GM12878 (cell line): ENCODE data around the gene PKP2. TPM values are rescaled to one million over a fixed set of nuclear protein-coding genes. Genes with fewer than 3 reads are reported as not detected.

Experiments
- ATAC-seq: fragments of 200-7000 bp; cut with Tn5 transposase; 3 replicates; pipeline ENCODE4 v1.9.1; 2020; ENCODE audit warnings: mild to moderate bottlenecking, moderate library complexity
- BruUV-seq: library from RNA; stranded (reverse); fragments of 400-500 nt; replicated peaks from 2 replicates; lab custom pipeline; 2021; lab: Mats Ljungman, UMichigan
- CTCF ChIA-PET: fragments of 300-600 bp; sonication (Branson Sonifier 250); formaldehyde crosslinking; extraction: SDS; loops from one replicate; lab custom pipeline; 2021; ENCODE audit warnings: inconsistent platforms; lab: Yijun Ruan, JAX
- POLR2A ChIA-PET: fragments of 350-600 bp; formaldehyde crosslinking; extraction: SDS; loops from one replicate; lab custom pipeline; 2021; ENCODE audit warnings: inconsistent platforms; lab: Charles Lee
- RAD21 ChIA-PET: fragments of 300-600 bp; sonication (Branson Sonifier 250); formaldehyde crosslinking; loops from one replicate; lab custom pipeline; 2023; ENCODE audit warnings: antibody characterized with exemption; ENCODE audit not compliant: unreplicated experiment; lab: Charles Lee
- SMC1A ChIA-PET: fragments of 300-600 bp; sonication (Branson Sonifier 250); formaldehyde crosslinking; loops from one replicate; lab custom pipeline; 2023; ENCODE audit not compliant: unreplicated experiment, uncharacterized antibody; lab: Charles Lee
- DNase-seq: peaks from one replicate; pipeline ENCODE4 v3.0.0-alpha.2; 2011; ENCODE audit warnings: low read depth, low spot score
- FAIRE-seq: peaks from 3 replicates; lab custom pipeline; 2011; peaks lifted over from hg19 to GRCh38; lab: Jason Lieb, UNC
- H2AFZ ChIP-seq: 2 replicates; pipeline ENCODE4 v1.6.0; 2011; ENCODE audit warnings: low read depth, low read length, control low read depth; ENCODE audit not compliant: control insufficient read depth
- H3K27ac ChIP-seq: 2 replicates; pipeline ENCODE4 v1.5.1; 2011; ENCODE audit warnings: control low read depth; ENCODE audit not compliant: control insufficient read depth, insufficient read depth
- H3K27me3 ChIP-seq, 2 experiments: replicated peaks in 1 of 2; 2 replicates each; pipeline versions ENCODE4 v1.6.0 to v1.6.1; 2011; ENCODE audit warnings: low read length in 1 of 2; ENCODE audit not compliant: control insufficient read depth in 2 of 2, insufficient read depth in 2 of 2
- H3K36me3 ChIP-seq, 2 experiments: 2 replicates each; pipeline ENCODE4 v1.5.1; 2011; ENCODE audit warnings: low read length in 1 of 2; ENCODE audit not compliant: control insufficient read depth in 2 of 2, insufficient read depth in 2 of 2
- H3K4me1 ChIP-seq: 2 replicates; pipeline ENCODE4 v1.6.1; 2011; ENCODE audit warnings: mild to moderate bottlenecking, low read length, moderate library complexity, mixed read lengths; ENCODE audit not compliant: control insufficient read depth, insufficient read depth
- H3K4me2 ChIP-seq: 2 replicates; pipeline ENCODE4 v1.6.0; 2011; ENCODE audit warnings: control low read depth; ENCODE audit not compliant: control insufficient read depth, insufficient read depth
- H3K4me3 ChIP-seq: fragments of 200-600 bp; sonication (generic); 2 replicates; pipeline ENCODE4 v1.5.1; 2016
- H3K79me2 ChIP-seq: 2 replicates; pipeline ENCODE4 v1.6.0; 2011; ENCODE audit warnings: low read length; ENCODE audit not compliant: control insufficient read depth, insufficient read depth
- H3K9ac ChIP-seq: 2 replicates; pipeline ENCODE4 v1.8.0; 2011; ENCODE audit warnings: low read length, control low read depth, mixed read lengths; ENCODE audit not compliant: control insufficient read depth, insufficient read depth
- H3K9me3 ChIP-seq: replicated peaks from 3 replicates; pipeline ENCODE4 v1.5.1; 2011; ENCODE audit warnings: mild to moderate bottlenecking, low read length; ENCODE audit not compliant: control insufficient read depth, insufficient read depth
- H4K20me1 ChIP-seq: 2 replicates; pipeline ENCODE4 v1.6.0; 2011; ENCODE audit not compliant: control insufficient read depth, insufficient read depth
- ASH2L ChIP-seq: fragments of 300-600, 200-600 bp; sonication (generic); IDR thresholded peaks from 2 replicates; pipeline ENCODE4 v1.6.1; 2017; ENCODE audit warnings: low read depth, mild to moderate bottlenecking, borderline replicate concordance
- ATF3 ChIP-seq: IDR thresholded peaks from 2 replicates; pipeline ENCODE4 v1.6.1; 2011; ENCODE audit warnings: low read depth, mild to moderate bottlenecking, low read length, moderate library complexity, borderline replicate concordance; ENCODE audit errors: extremely low read depth
- CBX5 ChIP-seq: sonication (generic); IDR thresholded peaks from 2 replicates; pipeline ENCODE4 v1.6.1; 2016; ENCODE audit warnings: low read depth, moderate library complexity, mild to moderate bottlenecking, inconsistent platforms
- FOS ChIP-seq: IDR thresholded peaks from 3 replicates; pipeline ENCODE4 v1.6.1; 2011; ENCODE audit warnings: borderline replicate concordance; ENCODE audit not compliant: insufficient read length; ENCODE audit errors: extremely low read depth
- LARP7 ChIP-seq: fragments of 450-650 bp; IDR thresholded peaks from 2 replicates; pipeline ENCODE4 v1.6.1; 2017; ENCODE audit warnings: mild to moderate bottlenecking
- MLLT1 ChIP-seq: fragments of 450-650 bp; IDR thresholded peaks from 2 replicates; pipeline ENCODE4 v1.6.1; 2016; ENCODE audit warnings: mild to moderate bottlenecking
- NR2F1 ChIP-seq: fragments of 450-650 bp; conservative IDR thresholded peaks from 2 replicates; pipeline ENCODE4 v1.6.1; 2017; ENCODE audit warnings: mild to moderate bottlenecking
- POLR2AphosphoS2 ChIP-seq: IDR thresholded peaks from 2 replicates; pipeline ENCODE4 v1.6.1; 2011; ENCODE audit warnings: low read depth, mild to moderate bottlenecking, low read length, improper control_type of control experiment, moderate library complexity
- RFX5 ChIP-seq: IDR thresholded peaks from 2 replicates; pipeline ENCODE4 v1.6.1; 2011; ENCODE audit warnings: low read depth, low read length, improper control_type of control experiment
- SMARCA5 ChIP-seq: fragments of 450-650 bp; IDR thresholded peaks from 2 replicates; pipeline ENCODE4 v1.6.1; 2017; ENCODE audit warnings: mild to moderate bottlenecking
- SP1 ChIP-seq: IDR thresholded peaks from one replicate; pipeline ENCODE4 v1.6.1; 2011; ENCODE audit warnings: low read depth, low read length
- SREBF1 ChIP-seq: IDR thresholded peaks from 2 replicates; pipeline ENCODE4 v1.6.1; 2012; ENCODE audit warnings: mild to moderate bottlenecking, low read length
- STAT3 ChIP-seq: IDR thresholded peaks from 2 replicates; pipeline ENCODE4 v1.6.1; 2011; ENCODE audit warnings: low read depth, low read length, improper control_type of control experiment
- SUPT20H ChIP-seq: IDR thresholded peaks from 2 replicates; pipeline ENCODE4 v1.6.1; 2011; ENCODE audit warnings: low read depth, mild to moderate bottlenecking, low read length, moderate library complexity, borderline replicate concordance; ENCODE audit not compliant: control insufficient read depth
- WGBS: methylation state at CpG from one replicate; pipeline ENCODE4 v1.1.6; 2016; ENCODE audit warnings: low lambda C conversion rate; ENCODE audit not compliant: insufficient replicate concordance, insufficient coverage; ENCODE audit errors: missing lambda C conversion rate; 5-methylcytosine and 5-hydroxymethylcytosine counted together
- in situ Hi-C: fragments of 300-500 bp; cut with MboI; formaldehyde crosslinking; loops from 9 replicates; pipeline ENCODE4 v1.14.3; 2018; ENCODE audit warnings: mixed read lengths
- intact Hi-C: fragments of 100-400 bp; cut with micrococcal nuclease; formaldehyde crosslinking; loops from one replicate; pipeline ENCODE4 v1.14.2; 2022; ENCODE audit not compliant: unreplicated experiment
- polyA plus RNA-seq, 11 experiments: library from polyadenylated mRNA; depleted of rRNA in 4 of 11; unstranded in 6 of 11; stranded (reverse) in 5 of 11; fragments of >200 nt; fragmentation: Nextera tagmentation in 4 of 11; fragmentation: Illumina TruSeq in 1 of 11; extraction: Ambion mirVana in 4 of 11; extraction: Trizol in 1 of 11; gene quantifications; 1 replicate in 1 of 11; 2 replicates in 10 of 11; pipeline versions ENCODE4 v1.2.1 to v1.2.3, GENCODE V29; 2011 to 2016; ENCODE audit warnings: inconsistent platforms in 2 of 11, missing spikeins in 2 of 11, low read depth in 1 of 11
- total RNA-seq, 4 experiments: library from RNA; depleted of rRNA in 3 of 4; stranded (reverse); fragments of >200 nt in 3 of 4; fragmentation: Illumina TruSeq in 1 of 4; extraction: Trizol in 1 of 4; gene quantifications; 2 replicates each; pipeline versions ENCODE4 v1.2.1 to v1.2.3, GENCODE V29; 2013 to 2021
- TF ChIP-seq, protein P1 (sequence below), 3 experiments: IDR thresholded peaks in 2 of 3; conservative IDR thresholded peaks in 1 of 3; 2 replicates each; pipeline ENCODE4 v1.5.1; 2011; ENCODE audit warnings: low read depth in 3 of 3, low read length in 3 of 3, mild to moderate bottlenecking in 3 of 3, control low read depth in 2 of 3, moderate library complexity in 2 of 3, inconsistent platforms in 1 of 3, mixed read lengths in 1 of 3; ENCODE audit not compliant: control insufficient read depth in 2 of 3, insufficient read depth in 1 of 3; ENCODE audit errors: extremely low read depth in 1 of 3

The PKP2 gene
- total and polyA plus RNA-seq, 10 of the 15 experiments (the other 5 are each of a cell fraction or from before 2014, with no cell fraction given), result 0.02 to 4.1 (median 0.07) TPM; not detected in 4

DNA sequence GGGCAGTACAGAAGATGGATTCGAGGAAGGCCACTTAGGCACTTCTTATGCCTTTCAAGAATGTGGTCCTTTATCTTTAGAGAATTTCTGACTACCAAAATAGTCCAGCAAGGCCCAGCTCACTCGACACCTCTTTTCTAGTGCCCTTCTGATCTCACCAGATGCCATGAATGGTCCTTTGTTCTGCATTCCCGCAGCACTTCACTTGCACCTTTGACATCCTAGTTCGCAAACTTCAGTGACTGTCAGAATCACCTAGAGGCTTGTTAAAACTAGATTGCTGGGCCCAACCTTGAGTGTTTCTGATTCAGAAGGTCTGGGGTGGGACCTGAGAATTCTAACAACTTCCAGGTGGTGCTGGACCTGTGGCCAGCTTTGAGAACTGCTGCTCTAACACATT is 56.7 kb downstream of the PKP2 start:
- Histone ChIP-seq H3K4me1 (no peaks in the 10 kb centered on the region), H3K79me2 (no peaks in the 10 kb centered on the region)
- TF ChIP-seq LARP7 (no peak), NR2F1 (no peak), POLR2AphosphoS2 (no peak), FOS (no peak), ATF3 (no peak), RFX5 (no peak), SMARCA5 (no peak), SP1 (no peak), ASH2L (no peak), CBX5 (no peak)
- TF ChIP-seq, all 136 proteins: peak for 0
- intact Hi-C loops, result no loop called here
- no peak overlapping the region for H3K4me3 ChIP-seq
- SMC1A ChIA-PET, result interaction anchor here (0.6 to 1.4 kb wide), 2 partner anchors 79 to 538 kb away, joined by 3 read pairs; no protein-coding TSS in a partner anchor
- no peaks in the 10 kb centered on the region for H3K9me3 ChIP-seq
- H3K27ac ChIP-seq, result no peak overlapping the region
- no peak overlapping the region for H2AFZ ChIP-seq
- H3K9ac ChIP-seq, result no peak overlapping the region
- ATAC-seq, result no peak
- RAD21 ChIA-PET, result no interaction called here
- H3K36me3 ChIP-seq, result no peaks in the 10 kb centered on the region
- WGBS, result 38% methylated on average over 4 of the region's 4 CpGs
- POLR2A ChIA-PET, result no interaction called here
- FAIRE-seq, result no peak
- no peaks in the 10 kb centered on the region for H4K20me1 ChIP-seq
- DNase-seq, result no peak
- no TSS peak for BruUV-seq
- in situ Hi-C loops, result no loop called here
- no peak overlapping the region for H3K4me2 ChIP-seq
- H3K27me3 ChIP-seq, result no peaks in the 10 kb centered on the region
- CTCF ChIA-PET, result no interaction called here

DNA sequence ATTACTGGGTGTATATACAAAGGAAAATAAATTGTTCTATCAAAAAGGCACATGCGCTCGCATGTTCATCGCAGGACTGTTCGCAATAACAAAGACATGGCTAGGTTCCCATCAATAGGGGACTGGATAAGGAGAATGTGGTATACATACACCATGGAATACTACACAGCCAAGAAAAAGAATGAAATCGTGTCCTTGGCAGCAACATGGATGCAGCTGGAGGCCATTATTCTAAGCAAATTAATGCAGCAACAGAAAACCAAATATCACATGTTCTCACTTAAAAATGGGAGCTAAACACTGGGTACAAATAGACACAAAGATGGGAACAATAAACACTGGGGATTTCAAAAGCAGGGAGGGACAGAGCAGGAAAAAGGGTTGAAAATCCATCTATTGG is 58.6 kb downstream of the PKP2 start:
- in situ Hi-C loops, result no loop called here
- 80% methylated on average over 5 of the region's 5 CpGs for WGBS
- ChIA-PET RAD21 (no interaction called here), CTCF (no interaction called here), SMC1A (no interaction called here), POLR2A (no interaction called here)
- H3K4me2 ChIP-seq, result no peak overlapping the region
- ATAC-seq (no peak), DNase-seq (no peak), FAIRE-seq (no peak)
- H3K9me3 ChIP-seq, result no peaks in the 10 kb centered on the region
- H4K20me1 ChIP-seq, result no peaks in the 10 kb centered on the region
- intact Hi-C loops, result no loop called here
- H3K36me3 ChIP-seq, result no peaks in the 10 kb centered on the region
- no peak overlapping the region for H3K9ac ChIP-seq
- no peaks in the 10 kb centered on the region for H3K79me2 ChIP-seq
- no peak overlapping the region for H2AFZ ChIP-seq
- no peaks in the 10 kb centered on the region for H3K27me3 ChIP-seq
- H3K4me1 ChIP-seq, result no peaks in the 10 kb centered on the region
- BruUV-seq, result no TSS peak
- H3K4me3 ChIP-seq, result no peak overlapping the region
- no peak overlapping the region for H3K27ac ChIP-seq
- TF ChIP-seq SUPT20H (no peak), MLLT1 (no peak), ASH2L (no peak), SREBF1 (no peak), STAT3 (no peak)
- TF ChIP-seq, protein P1, sequence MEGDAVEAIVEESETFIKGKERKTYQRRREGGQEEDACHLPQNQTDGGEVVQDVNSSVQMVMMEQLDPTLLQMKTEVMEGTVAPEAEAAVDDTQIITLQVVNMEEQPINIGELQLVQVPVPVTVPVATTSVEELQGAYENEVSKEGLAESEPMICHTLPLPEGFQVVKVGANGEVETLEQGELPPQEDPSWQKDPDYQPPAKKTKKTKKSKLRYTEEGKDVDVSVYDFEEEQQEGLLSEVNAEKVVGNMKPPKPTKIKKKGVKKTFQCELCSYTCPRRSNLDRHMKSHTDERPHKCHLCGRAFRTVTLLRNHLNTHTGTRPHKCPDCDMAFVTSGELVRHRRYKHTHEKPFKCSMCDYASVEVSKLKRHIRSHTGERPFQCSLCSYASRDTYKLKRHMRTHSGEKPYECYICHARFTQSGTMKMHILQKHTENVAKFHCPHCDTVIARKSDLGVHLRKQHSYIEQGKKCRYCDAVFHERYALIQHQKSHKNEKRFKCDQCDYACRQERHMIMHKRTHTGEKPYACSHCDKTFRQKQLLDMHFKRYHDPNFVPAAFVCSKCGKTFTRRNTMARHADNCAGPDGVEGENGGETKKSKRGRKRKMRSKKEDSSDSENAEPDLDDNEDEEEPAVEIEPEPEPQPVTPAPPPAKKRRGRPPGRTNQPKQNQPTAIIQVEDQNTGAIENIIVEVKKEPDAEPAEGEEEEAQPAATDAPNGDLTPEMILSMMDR (IDR thresholded peaks at IDR 0.05 in 2 of 3, conservative IDR thresholded peaks at IDR 0.05 in 1 of 3; ENCODE audit: control insufficient read depth in 2 of 3, extremely low read depth in 1 of 3, insufficient read depth in 1 of 3, low read depth in 3 of 3, low read length in 3 of 3), result no peak
